Skin epidermis (tissue), 12 donors: Measurements from ENCODE around the gene SPRED2.
"Not testable (repeated sequence)": the region's sequence is repeated elsewhere in the genome, so short reads cannot be mapped to it uniquely, and the experiment has no call there.

Source experiments
- H3K27ac ChIP-seq, 21 experiments: fragments of 200-600 bp; sonication (generic) in 11 of 21; one replicate each; pipeline ENCODE4 v1.5.0; 2020; ENCODE audit warnings: mild to moderate bottlenecking in 3 of 21, inconsistent platforms in 2 of 21, moderate library complexity in 2 of 21
- H3K4me3 ChIP-seq, 7 experiments: fragments of 200-600 bp; sonication (generic) in 2 of 7; one replicate each; pipeline ENCODE4 v1.5.0; 2020; ENCODE audit warnings: inconsistent platforms in 2 of 7, mild to moderate bottlenecking in 2 of 7, moderate library complexity in 1 of 7

Gene SPRED2

GRCh38 chr2:65320946-65321345 is 111.5 kb downstream of the SPRED2 start:
- H3K27ac ChIP-seq = peak overlapping the region in 2 of 21 experiments; percentile 21 to 25

GRCh38 chr2:65320042-65320725 is 112.2 kb downstream of the SPRED2 start:
- Histone ChIP-seq H3K4me3 (no peak overlapping the region), H3K27ac (peak overlapping the region in 5 of 21 experiments; percentile 8 to 28 (median 21))

More at GRCh38 chr2:65320946-65321345, 111.5 kb downstream of the SPRED2 start:
- H3K4me3 ChIP-seq = no peak overlapping the region

- peak overlapping the region in 6 of 21 experiments; percentile 8 to 67 (median 22) for H3K27ac ChIP-seq
- no peak overlapping the region for H3K4me3 ChIP-seq
Measured at GRCh38 chr2:65319674-65320041, 112.7 kb downstream of the SPRED2 start.

DNA sequence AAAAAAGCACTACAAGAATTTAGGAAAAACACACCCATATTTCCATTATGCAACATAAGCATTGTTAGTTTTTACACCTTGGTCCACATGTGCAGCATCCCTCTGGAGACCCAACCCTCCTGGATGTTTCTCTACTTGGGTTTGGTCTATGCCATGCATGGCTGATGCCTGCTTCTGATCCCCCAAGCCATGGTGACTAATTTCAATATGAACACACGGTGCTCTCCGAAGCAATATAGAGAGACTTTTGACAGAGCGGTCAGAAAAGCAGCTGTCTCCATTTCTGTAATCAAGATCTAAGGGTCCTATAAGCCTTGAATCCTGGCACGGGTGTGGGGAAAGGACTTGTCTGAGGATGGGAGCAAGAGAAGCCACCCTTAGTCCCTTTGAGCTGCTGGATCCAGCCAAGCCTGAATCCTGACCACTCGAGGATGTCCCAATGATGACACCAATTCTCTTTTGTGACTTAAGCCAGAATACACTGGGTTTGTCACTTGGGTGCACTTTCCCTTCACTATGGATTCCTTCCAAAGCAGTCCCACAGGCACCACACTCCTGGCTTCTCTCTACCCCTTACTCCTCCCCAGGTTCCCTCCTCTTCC is 113.2 kb downstream of the SPRED2 start:
- Histone ChIP-seq H3K4me3 (no peak overlapping the region), H3K27ac (peak overlapping the region in 4 of 21 experiments; percentile 8 to 67 (median 24))

DNA sequence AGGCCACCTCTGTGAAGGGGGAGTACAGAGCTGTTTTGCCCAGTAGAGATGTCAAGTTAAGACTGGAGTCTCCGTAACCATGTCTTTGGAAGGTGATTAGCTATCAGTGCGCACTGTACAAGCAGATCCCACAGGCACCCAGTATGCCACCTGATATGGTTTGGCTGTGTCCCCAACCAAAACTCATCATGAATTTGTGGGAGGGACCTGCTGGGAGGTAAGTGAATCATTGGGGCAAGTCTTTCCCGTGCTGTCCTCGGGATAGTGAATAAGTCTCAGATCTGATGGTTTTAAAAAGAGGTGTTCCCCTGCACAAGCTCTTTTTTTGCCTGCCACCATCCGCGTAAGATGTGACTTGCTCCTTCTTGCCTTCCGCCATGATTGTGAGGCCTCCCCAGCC is 114.6 kb downstream of the SPRED2 start:
- Histone ChIP-seq H3K4me3 (no peak overlapping the region), H3K27ac (no peak overlapping the region)

- not testable (repeated sequence) for H3K4me3 ChIP-seq, H3K27ac ChIP-seq
Measured at GRCh38 chr2:65317351-65317750, 115.0 kb downstream of the SPRED2 start.

GRCh38 chr2:65316072-65316471 is 116.3 kb downstream of the SPRED2 start:
- H3K27ac ChIP-seq = peak overlapping the region in 6 of 21 experiments; percentile 10 to 64 (median 34)
- no peak overlapping the region for H3K4me3 ChIP-seq

DNA sequence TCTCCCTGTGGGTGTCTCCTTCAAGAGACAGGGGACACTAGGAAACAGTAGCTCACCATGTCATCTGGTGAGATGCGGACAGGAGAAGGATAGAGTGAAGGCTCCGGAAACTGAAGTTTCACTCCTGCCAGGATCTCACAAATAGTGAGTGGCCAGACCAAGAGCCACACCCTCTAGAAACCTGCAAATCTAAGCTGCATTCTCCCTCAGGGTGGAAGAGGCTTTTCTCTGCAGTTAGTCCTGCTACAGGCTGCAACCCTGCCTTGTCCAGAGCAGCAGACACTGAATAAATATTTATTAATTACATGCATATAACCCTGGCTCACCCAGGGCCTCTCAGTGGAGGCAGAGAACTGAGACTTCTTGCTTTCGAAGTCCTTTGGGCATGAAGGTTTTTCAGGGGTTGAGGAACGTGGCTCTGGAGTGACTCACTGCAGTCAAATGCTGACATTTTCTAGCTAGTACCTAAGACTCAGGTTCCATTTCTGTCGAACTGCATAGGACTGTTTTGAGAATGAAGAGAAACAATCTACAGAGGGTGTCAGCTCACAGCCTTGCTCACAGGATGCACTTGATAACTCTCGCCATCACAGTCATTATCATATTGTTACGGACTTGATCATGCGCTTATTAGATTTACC is 117.5 kb downstream of the SPRED2 start:
- no peak overlapping the region for H3K4me3 ChIP-seq
- H3K27ac ChIP-seq = no peak overlapping the region

- Histone ChIP-seq H3K4me3 (no peak overlapping the region), H3K27ac (no peak overlapping the region)
Measured at GRCh38 chr2:65313954-65314256, 118.5 kb downstream of the SPRED2 start.

GRCh38 chr2:65313126-65313953 is 119.1 kb downstream of the SPRED2 start:
- Histone ChIP-seq H3K4me3 (no peak overlapping the region), H3K27ac (no peak overlapping the region)

DNA sequence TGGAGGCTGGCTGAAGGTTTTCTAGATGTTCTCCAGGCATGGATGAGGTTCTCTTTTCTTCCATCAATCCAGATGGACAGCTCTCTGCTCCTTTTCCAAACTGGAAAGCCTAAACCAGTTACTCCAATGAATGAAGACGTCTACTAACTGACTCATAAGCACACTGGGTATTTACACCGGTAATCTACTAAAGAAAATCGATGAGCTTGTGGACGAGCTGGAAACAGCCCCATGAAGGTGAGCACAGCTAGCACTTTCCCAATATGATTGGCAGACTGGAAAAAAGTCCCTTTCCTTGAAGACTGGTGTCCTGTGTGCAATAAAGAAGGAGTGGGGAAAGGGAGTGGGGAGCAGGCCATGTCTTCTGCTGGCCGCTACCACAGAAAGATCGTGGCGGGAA is 120.8 kb downstream of the SPRED2 start:
- Histone ChIP-seq H3K27ac (no peak overlapping the region), H3K4me3 (no peak overlapping the region)

DNA sequence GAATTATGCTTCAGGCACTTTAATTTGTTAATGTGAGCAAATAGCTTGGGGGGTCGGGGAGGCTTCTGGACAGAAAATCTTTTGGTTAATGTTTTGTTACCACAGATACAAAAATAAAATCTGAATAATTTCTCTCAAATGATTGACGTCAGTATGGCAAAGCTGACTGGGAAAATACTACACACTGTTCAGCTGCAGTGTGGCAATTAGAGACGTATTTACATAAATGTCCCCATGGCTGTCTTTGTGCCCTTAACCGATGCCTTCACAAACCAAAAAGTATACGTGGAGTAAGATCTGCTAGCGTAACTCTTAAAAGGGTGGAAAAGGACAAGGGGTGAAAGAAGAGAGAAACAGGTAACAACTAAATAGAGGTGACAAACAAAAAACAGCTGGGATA is 121.3 kb downstream of the SPRED2 start:
- no peak overlapping the region for H3K27ac ChIP-seq
- no peak overlapping the region for H3K4me3 ChIP-seq

- Histone ChIP-seq H3K4me3 (no peak overlapping the region), H3K27ac (peak overlapping the region in 2 of 21 experiments; percentile 7 to 25)
Measured at GRCh38 chr2:65309699-65310098, 122.7 kb downstream of the SPRED2 start.

- no peak overlapping the region for H3K27ac ChIP-seq
Measured at GRCh38 chr2:65305934-65306333, 126.5 kb downstream of the SPRED2 start.

GRCh38 chr2:65300761-65301711 is 131.4 kb downstream of the SPRED2 start:
- H3K4me3 ChIP-seq = no peak overlapping the region
- H3K27ac ChIP-seq = peak overlapping the region in 16 of 21 experiments; percentile 2 to 79 (median 52)

More at GRCh38 chr2:65305934-65306333, 126.5 kb downstream of the SPRED2 start:
- no peak overlapping the region for H3K4me3 ChIP-seq

GRCh38 chr2:65300134-65300760 is 132.2 kb downstream of the SPRED2 start:
- H3K4me3 ChIP-seq = no peak overlapping the region

GRCh38 chr2:65299246-65299645 is 133.2 kb downstream of the SPRED2 start:
- H3K4me3 ChIP-seq = no peak overlapping the region
- peak overlapping the region in 6 of 21 experiments; percentile 21 to 66 (median 60) for H3K27ac ChIP-seq

More at GRCh38 chr2:65300134-65300760, 132.2 kb downstream of the SPRED2 start:
- peak overlapping the region in 15 of 21 experiments; percentile 0 to 69 (median 49) for H3K27ac ChIP-seq

DNA sequence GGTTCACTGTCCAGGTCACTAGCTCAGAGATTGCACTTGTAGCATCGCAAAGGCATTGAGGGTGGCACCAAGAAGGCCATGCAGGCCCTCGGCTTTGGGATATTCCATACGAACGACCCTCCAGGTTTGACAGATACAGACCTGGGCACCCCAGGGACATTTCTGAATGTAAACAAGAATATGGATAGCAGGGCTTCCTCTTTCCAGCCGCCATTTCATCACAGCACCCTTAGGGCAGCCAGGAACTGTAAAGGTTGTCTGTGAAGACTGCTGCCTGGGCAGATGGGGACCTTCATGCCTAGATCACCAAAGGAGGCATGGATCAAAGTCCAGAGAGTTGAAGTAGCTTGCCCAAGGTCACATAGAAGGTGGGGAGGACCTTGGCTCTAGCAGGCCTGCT is 134.3 kb downstream of the SPRED2 start:
- Histone ChIP-seq H3K4me3 (no peak overlapping the region), H3K27ac (no peak overlapping the region)

DNA sequence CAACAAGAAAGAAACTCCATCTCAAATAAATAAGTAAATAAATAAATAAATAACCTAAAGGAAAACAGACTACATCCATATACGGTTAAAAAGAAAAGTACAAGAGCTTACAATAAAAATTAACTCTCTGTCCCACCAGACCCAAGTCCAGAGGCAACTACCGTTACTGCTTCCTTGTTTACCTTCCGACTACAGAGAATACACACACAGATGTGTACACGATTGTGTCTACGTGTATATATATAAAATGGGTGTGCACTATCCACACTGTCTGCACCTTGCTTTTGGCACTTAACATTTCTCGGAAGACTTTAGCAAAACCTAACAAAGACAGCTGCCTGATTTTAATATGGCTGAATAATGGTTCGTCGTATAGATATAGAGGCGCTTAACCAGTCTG is 134.9 kb downstream of the SPRED2 start:
- H3K27ac ChIP-seq = no peak overlapping the region
- no peak overlapping the region for H3K4me3 ChIP-seq
